ENCODE results near the gene P3R3URF.

Gene P3R3URF

GRCh38 chr1:46179138-46180081, 3.1 kb upstream of the P3R3URF start:
- no peaks in the 10 kb centered on the region for H3K9me3 ChIP-seq
- DNase-seq: peak; percentile 77
- H3K4me1 ChIP-seq: no peaks in the 10 kb centered on the region
- no peaks in the 10 kb centered on the region for H3K36me3 ChIP-seq
- TF ChIP-seq CTCF (IDR thresholded peaks at IDR 0.05; ENCODE audit: low read depth, low read length): peak; percentile 83
- H3K4me3 ChIP-seq (ENCODE audit: low read depth, low read length): no peak overlapping the region
- H3K27me3 ChIP-seq: no peaks in the 10 kb centered on the region

GRCh38 chr1:46175243-46175642, 1.0 kb downstream of the P3R3URF start:
- H3K4me1 ChIP-seq: no peaks in the 10 kb centered on the region

GRCh38 chr1:46174448-46175231, 1.6 kb downstream of the P3R3URF start, which contains the start of gene TSPAN1:
Gene TSPAN1, plus strand, starts transcription at chr1:46175087. Its CDS starts 6,021 bp downstream, at chr1:46181108.
- H3K4me1 ChIP-seq: no peaks in the 10 kb centered on the region
- H3K4me3 ChIP-seq (ENCODE audit: low read depth, low read length): no peak within 1 kb of the TSS
- H3K36me3 ChIP-seq: no peaks in the 10 kb centered on the region
- H3K27me3 ChIP-seq: no peaks in the 10 kb centered on the region
- no peak for DNase-seq
- no peak for TF ChIP-seq CTCF (IDR thresholded peaks at IDR 0.05; ENCODE audit: low read depth, low read length)
- no peaks in the 10 kb centered on the region for H3K9me3 ChIP-seq

More at GRCh38 chr1:46175243-46175642, 1.0 kb downstream of the P3R3URF start:
- no peak for DNase-seq
- Histone ChIP-seq H3K36me3 (no peaks in the 10 kb centered on the region), H3K4me3 (ENCODE audit: low read depth, low read length) (no peak overlapping the region), H3K27me3 (no peaks in the 10 kb centered on the region), H3K9me3 (no peaks in the 10 kb centered on the region)
- TF ChIP-seq CTCF (IDR thresholded peaks at IDR 0.05; ENCODE audit: low read depth, low read length): no peak

GRCh38 chr1:46173361-46173856, 2.9 kb downstream of the P3R3URF start:
- H3K27me3 ChIP-seq: no peaks in the 10 kb centered on the region
- no peak for TF ChIP-seq CTCF (IDR thresholded peaks at IDR 0.05; ENCODE audit: low read depth, low read length)
- DNase-seq: no peak
- H3K4me3 ChIP-seq (ENCODE audit: low read depth, low read length): no peak overlapping the region
- no peaks in the 10 kb centered on the region for H3K4me1 ChIP-seq
- no peaks in the 10 kb centered on the region for H3K36me3 ChIP-seq
- H3K9me3 ChIP-seq: no peaks in the 10 kb centered on the region

GRCh38 chr1:46172321-46172720, 4.0 kb downstream of the P3R3URF start:
- no peak overlapping the region for H3K4me3 ChIP-seq (ENCODE audit: low read depth, low read length)
- no peaks in the 10 kb centered on the region for H3K27me3 ChIP-seq
- no peak for DNase-seq
- TF ChIP-seq CTCF (IDR thresholded peaks at IDR 0.05; ENCODE audit: low read depth, low read length): no peak
- H3K9me3 ChIP-seq: no peaks in the 10 kb centered on the region
- H3K4me1 ChIP-seq: no peaks in the 10 kb centered on the region
- H3K36me3 ChIP-seq: no peaks in the 10 kb centered on the region
